ENCODE measurements around the gene HDAC4. TPM values are rescaled to one million over a fixed set of nuclear protein-coding genes. Genes with fewer than 3 reads are reported as not detected.

Gene HDAC4
- total RNA-seq, 1 experiment from 2014 or later = 44.4 TPM

- TF ChIP-seq ZBTB21 (CRISPR knock-in tag; IDR thresholded peaks at IDR 0.05; ENCODE audit: borderline replicate concordance) (no peak), ZNF232 (CRISPR knock-in tag; IDR thresholded peaks at IDR 0.05) (no peak), FOXK1 (CRISPR knock-in tag; IDR thresholded peaks at IDR 0.05) (no peak), SMAD3 (CRISPR knock-in tag; IDR thresholded peaks at IDR 0.05; ENCODE audit: borderline replicate concordance) (no peak), JUN (CRISPR knock-in tag; IDR thresholded peaks at IDR 0.05) (no peak), STAT6 (CRISPR knock-in tag; conservative IDR thresholded peaks at IDR 0.05; ENCODE audit: low read depth) (no peak), ATF6 (CRISPR knock-in tag; IDR thresholded peaks at IDR 0.05) (no peak)
- TF ChIP-seq, protein P1, sequence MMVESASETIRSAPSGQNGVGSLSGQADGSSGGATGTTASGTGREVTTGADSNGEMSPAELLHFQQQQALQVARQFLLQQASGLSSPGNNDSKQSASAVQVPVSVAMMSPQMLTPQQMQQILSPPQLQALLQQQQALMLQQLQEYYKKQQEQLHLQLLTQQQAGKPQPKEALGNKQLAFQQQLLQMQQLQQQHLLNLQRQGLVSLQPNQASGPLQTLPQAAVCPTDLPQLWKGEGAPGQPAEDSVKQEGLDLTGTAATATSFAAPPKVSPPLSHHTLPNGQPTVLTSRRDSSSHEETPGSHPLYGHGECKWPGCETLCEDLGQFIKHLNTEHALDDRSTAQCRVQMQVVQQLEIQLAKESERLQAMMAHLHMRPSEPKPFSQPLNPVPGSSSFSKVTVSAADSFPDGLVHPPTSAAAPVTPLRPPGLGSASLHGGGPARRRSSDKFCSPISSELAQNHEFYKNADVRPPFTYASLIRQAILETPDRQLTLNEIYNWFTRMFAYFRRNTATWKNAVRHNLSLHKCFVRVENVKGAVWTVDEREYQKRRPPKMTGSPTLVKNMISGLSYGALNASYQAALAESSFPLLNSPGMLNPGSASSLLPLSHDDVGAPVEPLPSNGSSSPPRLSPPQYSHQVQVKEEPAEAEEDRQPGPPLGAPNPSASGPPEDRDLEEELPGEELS (CRISPR knock-in tag; IDR thresholded peaks at IDR 0.05) = no peak
- TF ChIP-seq, protein P2, sequence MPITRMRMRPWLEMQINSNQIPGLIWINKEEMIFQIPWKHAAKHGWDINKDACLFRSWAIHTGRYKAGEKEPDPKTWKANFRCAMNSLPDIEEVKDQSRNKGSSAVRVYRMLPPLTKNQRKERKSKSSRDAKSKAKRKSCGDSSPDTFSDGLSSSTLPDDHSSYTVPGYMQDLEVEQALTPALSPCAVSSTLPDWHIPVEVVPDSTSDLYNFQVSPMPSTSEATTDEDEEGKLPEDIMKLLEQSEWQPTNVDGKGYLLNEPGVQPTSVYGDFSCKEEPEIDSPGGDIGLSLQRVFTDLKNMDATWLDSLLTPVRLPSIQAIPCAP (CRISPR knock-in tag; IDR thresholded peaks at IDR 0.05) = no peak
Measured at GRCh38 chr2:239073270-239073669, 327.6 kb downstream of the HDAC4 start (continued).

DNA sequence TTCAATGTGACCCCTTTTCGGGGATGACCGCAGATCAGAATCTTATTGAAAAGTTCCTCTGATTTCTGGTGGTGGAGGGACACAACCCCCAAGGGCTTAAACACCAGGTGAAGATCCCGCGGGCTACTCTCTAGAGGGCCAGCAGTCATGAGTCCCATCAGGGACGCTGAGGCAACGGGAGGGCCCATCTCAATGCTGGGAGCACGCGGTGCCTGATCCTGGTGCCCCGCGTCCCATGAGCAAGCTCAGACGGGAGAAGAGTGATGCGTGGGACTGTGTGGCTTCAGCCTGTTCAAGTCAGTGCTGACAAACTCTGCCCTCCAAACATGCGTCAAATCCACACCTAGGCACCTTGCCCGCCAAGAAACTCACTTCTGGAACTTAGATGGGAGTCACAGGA, 328.0 kb downstream of the HDAC4 start:
- no peak for ATAC-seq
- no peak overlapping the region for H3K27ac Mint-ChIP-seq

More for the DNA sequence above, 328.0 kb downstream of the HDAC4 start:
- Mint-ChIP-seq H3K27me3 (ENCODE audit: low read depth) (no peaks in the 10 kb centered on the region), H3K4me1 (no peaks in the 10 kb centered on the region), H3K36me3 (peaks cover 29% of the 10 kb centered on the region), H3K4me3 (no peak overlapping the region), H3K9me3 (no peaks in the 10 kb centered on the region)
- POLR2A ChIA-PET = interaction anchor here (0.6 kb wide), 1 partner anchor 656 kb away, joined by 3 read pairs; no protein-coding TSS in a partner anchor
- TF ChIP-seq USF2 (CRISPR knock-in tag; IDR thresholded peaks at IDR 0.05) (no peak), JUN (CRISPR knock-in tag; IDR thresholded peaks at IDR 0.05) (no peak), ATF1 (CRISPR knock-in tag; IDR thresholded peaks at IDR 0.05) (no peak)
- TF ChIP-seq, protein P3, sequence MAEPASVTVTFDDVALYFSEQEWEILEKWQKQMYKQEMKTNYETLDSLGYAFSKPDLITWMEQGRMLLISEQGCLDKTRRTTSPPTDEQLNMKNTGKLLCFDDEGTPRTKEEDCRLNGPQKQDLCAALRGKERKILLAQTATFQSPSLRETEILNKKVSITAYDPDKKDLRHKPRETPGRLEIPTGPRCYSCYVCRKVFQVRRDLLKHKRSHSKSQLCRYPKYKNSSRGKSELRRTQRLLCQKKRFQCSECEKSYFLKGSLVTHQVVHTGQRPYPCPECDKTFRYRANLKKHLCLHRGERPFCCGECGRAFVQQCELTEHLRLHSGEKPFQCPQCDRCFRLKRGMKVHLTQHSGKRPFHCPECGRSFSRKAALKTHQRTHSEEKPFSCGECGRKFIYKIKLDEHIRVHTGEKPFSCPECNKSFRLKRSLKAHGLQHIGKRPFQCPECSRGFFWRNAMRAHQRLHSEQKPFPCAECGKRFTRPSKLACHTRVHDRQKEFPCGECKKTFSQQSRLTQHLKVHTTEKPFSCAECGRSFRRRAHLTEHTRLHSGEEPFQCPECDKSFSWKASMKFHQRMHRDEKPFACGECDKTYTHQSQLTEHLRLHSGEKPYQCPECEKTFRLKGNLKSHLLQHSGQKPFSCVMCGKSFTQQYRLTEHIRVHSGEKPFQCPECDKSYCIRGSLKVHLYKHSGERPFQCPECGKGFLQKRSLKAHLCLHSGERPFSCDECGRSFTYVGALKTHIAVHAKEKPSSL (CRISPR knock-in tag; conservative IDR thresholded peaks at IDR 0.05) = no peak
- TF ChIP-seq, protein P4, sequence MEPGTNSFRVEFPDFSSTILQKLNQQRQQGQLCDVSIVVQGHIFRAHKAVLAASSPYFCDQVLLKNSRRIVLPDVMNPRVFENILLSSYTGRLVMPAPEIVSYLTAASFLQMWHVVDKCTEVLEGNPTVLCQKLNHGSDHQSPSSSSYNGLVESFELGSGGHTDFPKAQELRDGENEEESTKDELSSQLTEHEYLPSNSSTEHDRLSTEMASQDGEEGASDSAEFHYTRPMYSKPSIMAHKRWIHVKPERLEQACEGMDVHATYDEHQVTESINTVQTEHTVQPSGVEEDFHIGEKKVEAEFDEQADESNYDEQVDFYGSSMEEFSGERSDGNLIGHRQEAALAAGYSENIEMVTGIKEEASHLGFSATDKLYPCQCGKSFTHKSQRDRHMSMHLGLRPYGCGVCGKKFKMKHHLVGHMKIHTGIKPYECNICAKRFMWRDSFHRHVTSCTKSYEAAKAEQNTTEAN (CRISPR knock-in tag; IDR thresholded peaks at IDR 0.05) = no peak
- CTCF ChIA-PET = interaction anchor here (1.2 kb wide), 1 partner anchor 12 kb away, joined by 3 read pairs; no protein-coding TSS in a partner anchor
- no peak for DNase-seq (ENCODE audit: low spot score)

Data from WTC11 (cell line).